NOMO-1 (cell line): ENCODE measurements around the gene SP9.
"Not testable (repeated sequence)": the region's sequence is repeated elsewhere in the genome, so short reads cannot be mapped to it uniquely, and the experiment has no call there.

Source experiments
- DNase-seq, 2 experiments: peaks; one replicate each; lab custom pipeline; 2025; ENCODE audit not compliant: unreplicated experiment in 2 of 2; lab: John Stamatoyannopoulos, UW

Gene SP9

DNA sequence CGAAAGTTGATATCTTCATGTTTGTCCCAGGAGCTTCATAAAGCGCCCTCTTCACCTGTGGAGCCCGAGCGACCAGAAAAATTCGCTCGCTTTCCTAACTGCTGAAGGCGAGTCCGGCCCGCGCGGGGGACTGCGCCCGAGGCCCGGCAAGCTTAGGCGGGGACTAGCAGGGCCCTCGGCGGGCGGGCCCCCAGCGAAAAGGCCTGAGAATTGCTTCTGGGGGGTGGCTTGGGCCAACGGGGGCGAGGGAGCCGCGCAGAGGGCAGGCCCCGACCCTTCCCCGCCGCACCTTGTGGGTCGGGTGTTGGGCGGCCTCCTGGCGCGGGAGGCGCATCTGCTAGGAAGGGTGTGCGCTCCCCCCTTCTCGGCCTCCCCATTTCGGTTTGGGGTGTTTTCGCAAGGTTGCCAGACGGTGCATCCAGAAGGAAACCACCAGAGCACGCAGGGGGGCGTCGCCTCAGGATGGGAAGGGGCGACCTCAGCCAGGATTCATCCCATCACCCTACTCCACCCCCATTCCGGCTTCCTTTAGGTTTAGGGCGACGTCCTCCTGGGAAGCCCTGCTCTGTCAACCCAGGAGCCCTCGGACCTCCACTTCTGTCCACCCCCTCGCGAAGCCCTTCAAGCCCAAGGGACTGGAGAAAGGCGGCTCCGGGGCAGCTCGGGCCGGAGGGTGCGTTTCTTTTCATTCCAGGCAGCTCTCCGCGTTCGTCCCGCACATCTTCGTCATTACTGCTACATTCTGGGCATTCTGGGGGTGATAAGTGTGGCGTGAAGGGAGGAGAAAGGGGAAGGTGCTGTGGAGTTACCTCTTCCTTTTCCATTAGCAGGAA lies 9.1 kb downstream of the SP9 start:
- no peak for DNase-seq

- DNase-seq, result peak in 1 of 2 experiments; percentile 43
These were observed 10.1 kb downstream of the SP9 start for GRCh38 chr2:174344716-174345461.

DNA sequence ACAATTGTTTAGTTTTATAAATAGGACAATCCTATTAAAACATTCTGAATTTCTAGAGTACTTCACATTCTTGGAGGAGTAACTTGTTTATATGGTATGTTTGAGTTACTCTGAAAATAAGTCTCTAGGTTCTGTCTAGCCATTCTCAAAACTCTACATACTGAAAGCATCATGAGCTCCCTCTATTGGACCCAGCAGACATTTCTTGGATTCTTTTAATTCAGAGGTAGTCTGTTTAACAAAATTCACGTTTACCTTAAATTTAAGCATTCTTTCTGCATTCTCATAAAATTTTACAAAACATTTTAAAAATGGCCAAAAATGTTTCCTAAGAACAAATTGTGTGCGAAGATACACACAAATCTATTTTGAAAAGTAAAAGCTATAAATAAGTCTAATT lies 15.3 kb downstream of the SP9 start:
- DNase-seq, result no peak

- no peak for DNase-seq
These were observed 15.9 kb downstream of the SP9 start for GRCh38 chr2:174350593-174351181.

- no peak for DNase-seq
These were observed 18.2 kb downstream of the SP9 start for GRCh38 chr2:174353004-174353403.

DNA sequence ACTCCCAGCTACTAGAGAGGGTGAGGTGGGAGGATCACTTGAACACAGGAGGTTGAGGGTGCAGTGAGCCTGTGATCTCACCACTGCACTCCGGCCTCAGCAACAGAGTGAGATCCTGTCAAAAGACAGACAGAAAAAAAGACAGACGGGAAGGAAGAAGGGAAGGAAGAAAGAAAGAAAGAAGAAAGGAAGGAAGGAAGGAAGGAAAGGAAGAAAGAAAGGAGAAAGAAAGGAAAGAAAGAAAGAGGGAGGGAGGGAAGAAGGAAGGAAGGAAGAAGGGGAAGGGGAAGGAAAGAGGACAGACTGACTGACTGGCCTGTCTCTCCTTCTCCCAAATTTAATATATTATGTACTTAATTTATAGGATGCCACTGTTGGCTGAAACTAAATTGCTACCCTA lies 21.6 kb downstream of the SP9 start:
- DNase-seq, result no peak

GRCh38 chr2:174359663-174360062 lies 24.9 kb downstream of the SP9 start:
- not testable (repeated sequence) for DNase-seq

- DNase-seq, result no peak
These were observed 28.2 kb downstream of the SP9 start for GRCh38 chr2:174362949-174363348.

DNA sequence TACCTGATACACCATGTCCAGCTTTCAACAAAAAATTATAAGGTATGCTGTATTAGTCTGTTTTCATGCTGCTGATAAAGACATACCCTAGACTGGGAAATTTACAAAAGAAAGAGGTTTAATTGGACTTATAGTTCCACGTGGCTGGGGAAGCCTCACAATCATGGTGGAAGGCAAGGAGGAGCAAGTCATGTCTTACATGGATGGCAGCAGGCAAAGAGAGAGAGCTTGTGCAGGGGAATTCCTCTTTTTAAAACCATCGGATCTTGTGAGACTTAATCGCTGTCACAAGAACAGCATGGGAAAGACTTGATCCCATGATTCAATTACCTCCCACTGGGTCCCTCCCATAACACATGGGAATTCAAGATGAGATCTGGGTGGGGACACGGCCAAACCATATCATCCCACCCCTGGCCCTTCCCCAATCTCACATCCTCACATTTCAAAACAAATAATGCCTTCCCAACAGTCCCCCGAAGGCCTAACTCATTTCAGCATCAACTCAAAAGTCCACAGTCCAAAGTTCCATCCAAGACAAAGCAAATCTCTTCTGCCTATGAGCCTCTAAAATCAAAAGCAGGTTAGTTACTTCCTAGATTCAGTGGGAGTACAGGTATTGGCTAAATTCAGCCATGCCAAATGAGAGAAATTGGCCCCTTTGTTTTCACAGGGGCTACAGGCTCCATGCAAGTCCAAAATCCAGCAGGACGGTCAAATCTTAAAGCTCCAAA lies 28.9 kb downstream of the SP9 start:
- DNase-seq, result not testable (repeated sequence)

GRCh38 chr2:174364628-174365027 lies 29.9 kb downstream of the SP9 start:
- no peak for DNase-seq

- DNase-seq, result no peak
These were observed 30.8 kb downstream of the SP9 start for GRCh38 chr2:174365571-174365970.

DNA sequence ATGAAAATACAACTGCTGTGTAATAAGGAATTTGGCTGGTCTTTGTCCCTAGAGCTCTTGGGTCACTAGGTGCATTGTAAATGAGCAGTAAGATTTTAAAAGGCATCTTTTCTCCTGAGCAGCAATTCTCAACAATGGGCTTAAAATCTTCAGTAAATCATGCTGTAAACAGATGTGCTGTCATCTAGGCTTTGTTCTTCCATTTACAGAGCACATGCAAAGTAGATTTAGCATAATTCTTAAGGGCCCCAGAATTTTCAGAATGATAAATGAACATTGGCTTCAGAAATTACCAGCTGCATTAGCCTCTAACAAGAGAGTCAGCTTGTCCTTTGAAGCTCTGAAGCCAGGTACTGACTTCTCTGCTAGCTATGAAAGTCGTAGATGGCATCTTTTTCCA lies 33.9 kb downstream of the SP9 start:
- no peak for DNase-seq

DNA sequence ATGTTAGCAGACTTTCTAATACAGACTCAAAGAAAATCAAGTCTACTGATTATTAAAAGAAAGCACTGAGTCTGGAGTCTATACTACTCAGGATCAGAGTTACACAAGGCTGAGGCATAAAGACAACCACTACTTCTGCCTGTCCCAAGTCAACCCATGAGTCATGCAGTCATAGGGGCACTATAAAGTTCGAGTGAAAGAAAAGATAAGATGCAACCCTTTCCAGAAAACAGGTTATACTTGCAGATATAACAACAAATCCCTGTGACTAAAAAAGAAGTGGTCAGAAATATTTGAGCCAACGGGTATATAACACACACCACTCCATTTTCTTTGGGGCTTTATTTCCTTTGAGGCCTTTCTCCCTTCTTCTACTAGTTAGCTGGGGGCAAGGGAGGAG lies 42.2 kb downstream of the SP9 start:
- no peak for DNase-seq

GRCh38 chr2:174383796-174384195 lies 49.0 kb downstream of the SP9 start:
- peak in 1 of 2 experiments; percentile 53 for DNase-seq

DNA sequence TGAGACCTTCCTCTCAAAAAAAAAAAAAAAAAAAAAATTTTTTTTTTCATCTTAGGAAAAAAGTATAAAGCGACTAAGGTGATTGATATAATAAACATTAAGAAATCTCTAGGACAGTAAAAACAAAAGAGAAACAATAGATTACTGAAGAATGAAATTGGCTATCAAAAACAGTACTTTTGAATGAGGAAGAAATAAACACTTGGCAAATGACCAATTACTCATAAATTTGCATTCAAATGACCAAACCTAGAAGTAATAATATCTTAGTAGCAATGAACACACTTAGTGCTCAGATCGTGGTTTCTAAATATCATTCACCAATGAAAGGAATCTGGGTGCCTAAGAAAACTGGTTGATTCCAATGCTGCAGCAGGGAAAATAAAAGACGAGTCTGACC lies 50.4 kb downstream of the SP9 start:
- no peak for DNase-seq
